Measurements from ENCODE around the gene ARID1B.

GRCh38 chr6:157186785-157187181, 409.6 kb downstream of the ARID1B start:
- TF ChIP-seq CTCF (IDR thresholded peaks at IDR 0.05) = no peak
- no peak for TF ChIP-seq POLR2A (IDR thresholded peaks at IDR 0.05)
